ENCODE results near the gene CDK19. TPM values are rescaled to one million over a fixed set of nuclear protein-coding genes. Genes with fewer than 3 reads are reported as not detected.
A peak's percentile ranks its signal among the peaks of the same experiment; 100 is the strongest.

The CDK19 gene
- total and polyA plus RNA-seq, 2 of the 4 experiments (the other 2 are of a cell fraction), result 6.0 to 6.8 TPM

GRCh38 chr6:110618591-110619267, 196.5 kb downstream of the CDK19 start:
- Histone ChIP-seq H3K4me3 (ENCODE audit: insufficient read depth, low read depth, low read length) (no peak overlapping the region), H3K27me3 (ENCODE audit: control insufficient read depth, insufficient read depth, low read length) (no peaks in the 10 kb centered on the region), H3K9me1 (ENCODE audit: insufficient read depth, low read length) (no peaks in the 10 kb centered on the region), H3K4ac (ENCODE audit: low read depth, low read length) (no peak overlapping the region), H3K36me3 (ENCODE audit: control insufficient read depth, insufficient read depth, low read length) (peaks cover 8% of the 10 kb centered on the region; the same call in 1 of the 2 replicates), H2AK5ac (ENCODE audit: low read depth, low read length) (no peak overlapping the region), H4K8ac (ENCODE audit: low read depth in 2 of 2, low read length in 2 of 2) (no peak overlapping the region), H2BK20ac (ENCODE audit: low read depth, low read length) (no peak overlapping the region), H3K9ac (ENCODE audit: low read depth, low read length) (no peak overlapping the region), H3K4me2 (ENCODE audit: low read depth, low read length) (no peak overlapping the region), H2BK5ac (ENCODE audit: low read depth, low read length, poor library complexity, severe bottlenecking) (no peak overlapping the region), H4K91ac (ENCODE audit: insufficient read depth, low read depth, low read length) (no peak overlapping the region), H3K56ac (ENCODE audit: extremely low read depth, insufficient read depth, low read length) (no peak overlapping the region), H2AFZ (replicated peaks; ENCODE audit: low read length, poor library complexity) (no peak overlapping the region), H3K4me1 (ENCODE audit: control insufficient read depth, insufficient read depth, low read length) (peaks cover 2% of the 10 kb centered on the region; the same call in 1 of the 2 replicates), H3K23ac (ENCODE audit: low read depth, low read length) (no peak overlapping the region), H3K79me1 (ENCODE audit: low read depth in 1 of 2, low read length in 2 of 2) (no peaks in the 10 kb centered on the region), H3K14ac (replicated peaks; ENCODE audit: low read depth, low read length) (no peak overlapping the region), H3K18ac (ENCODE audit: low read depth, low read length) (no peak overlapping the region), H4K20me1 (ENCODE audit: insufficient read depth, low read length) (no peaks in the 10 kb centered on the region), H4K5ac (ENCODE audit: low read depth, low read length) (no peak overlapping the region), H2BK120ac (ENCODE audit: low read depth, low read length) (no peak overlapping the region), H2BK15ac (ENCODE audit: low read depth, low read length) (no peak overlapping the region), H3K27ac (ENCODE audit: insufficient read depth, low read length) (no peak overlapping the region), H2AK9ac (replicated peaks; ENCODE audit: low read depth, low read length, poor library complexity) (no peak overlapping the region), H3K9me3 (ENCODE audit: control insufficient read depth, insufficient read depth, low read length) (no peaks in the 10 kb centered on the region)
- ChIA-PET CTCF (interaction anchor here (0.6 to 1.2 kb wide), 4 partner anchors 9 to 332 kb away, joined by 3 to 4 read pairs (median 4); no protein-coding TSS in a partner anchor), POLR2A (ENCODE audit: unreplicated experiment) (interaction anchor here (1.0 kb wide), 1 partner anchor 18 kb away, joined by 3 read pairs; no protein-coding TSS in a partner anchor)
- WGBS, 2 experiments (ENCODE audit: extremely low coverage in 2 of 2, insufficient read length in 1 of 2), result 100% methylated on average over 1 of the region's 3 CpGs; no CpG with 5 or more reads in 1 of the 2 experiments
- ATAC-seq (ENCODE audit: low read depth) (peak; percentile 68), DNase-seq (peak; percentile 28)
- dilution Hi-C loops (cut with HindIII; ENCODE audit: low sequenced_read_pairs, unreplicated experiment) (no loop called here), intact Hi-C loops (cut with micrococcal nuclease) (no loop called here), in situ Hi-C loops (cut with MboI; ENCODE audit: low sequenced_read_pairs) (no loop called here)
- BruUV-seq (replicated peaks), result no TSS peak
- TF ChIP-seq, protein P1, sequence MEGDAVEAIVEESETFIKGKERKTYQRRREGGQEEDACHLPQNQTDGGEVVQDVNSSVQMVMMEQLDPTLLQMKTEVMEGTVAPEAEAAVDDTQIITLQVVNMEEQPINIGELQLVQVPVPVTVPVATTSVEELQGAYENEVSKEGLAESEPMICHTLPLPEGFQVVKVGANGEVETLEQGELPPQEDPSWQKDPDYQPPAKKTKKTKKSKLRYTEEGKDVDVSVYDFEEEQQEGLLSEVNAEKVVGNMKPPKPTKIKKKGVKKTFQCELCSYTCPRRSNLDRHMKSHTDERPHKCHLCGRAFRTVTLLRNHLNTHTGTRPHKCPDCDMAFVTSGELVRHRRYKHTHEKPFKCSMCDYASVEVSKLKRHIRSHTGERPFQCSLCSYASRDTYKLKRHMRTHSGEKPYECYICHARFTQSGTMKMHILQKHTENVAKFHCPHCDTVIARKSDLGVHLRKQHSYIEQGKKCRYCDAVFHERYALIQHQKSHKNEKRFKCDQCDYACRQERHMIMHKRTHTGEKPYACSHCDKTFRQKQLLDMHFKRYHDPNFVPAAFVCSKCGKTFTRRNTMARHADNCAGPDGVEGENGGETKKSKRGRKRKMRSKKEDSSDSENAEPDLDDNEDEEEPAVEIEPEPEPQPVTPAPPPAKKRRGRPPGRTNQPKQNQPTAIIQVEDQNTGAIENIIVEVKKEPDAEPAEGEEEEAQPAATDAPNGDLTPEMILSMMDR (conservative IDR thresholded peaks at IDR 0.05; ENCODE audit: low read depth, low read length), result peak; percentile 39
- TF ChIP-seq RAD21 (IDR thresholded peaks at IDR 0.05; ENCODE audit: low read length) (peak; percentile 46), RCOR1 (IDR thresholded peaks at IDR 0.05; ENCODE audit: insufficient replicate concordance, low read length) (no peak)

Data from IMR-90 (cell line).